ENCODE measurements around the gene ARAF.

- TF ChIP-seq ZNF629 (tag by site-specific recombination; IDR thresholded peaks at IDR 0.05) (no peak), ZNF48 (tag by site-specific recombination; IDR thresholded peaks at IDR 0.05) (no peak), CTCF (tag by site-specific recombination; IDR thresholded peaks at IDR 0.05) (no peak), ZNF148 (tag by site-specific recombination; IDR thresholded peaks at IDR 0.05; ENCODE audit: borderline replicate concordance) (no peak), ZFP41 (tag by site-specific recombination; IDR thresholded peaks at IDR 0.05; ENCODE audit: borderline replicate concordance) (no peak), ZNF791 (tag by site-specific recombination; IDR thresholded peaks at IDR 0.05) (no peak), ZBTB21 (tag by site-specific recombination; IDR thresholded peaks at IDR 0.05) (no peak), ZNF274 (IDR thresholded peaks at IDR 0.05; ENCODE audit: low read length) (no peak), ZNF274 (tag by site-specific recombination; IDR thresholded peaks at IDR 0.05; ENCODE audit: borderline replicate concordance) (no peak), KLF10 (tag by site-specific recombination; IDR thresholded peaks at IDR 0.05) (no peak)
- TF ChIP-seq, protein P1, sequence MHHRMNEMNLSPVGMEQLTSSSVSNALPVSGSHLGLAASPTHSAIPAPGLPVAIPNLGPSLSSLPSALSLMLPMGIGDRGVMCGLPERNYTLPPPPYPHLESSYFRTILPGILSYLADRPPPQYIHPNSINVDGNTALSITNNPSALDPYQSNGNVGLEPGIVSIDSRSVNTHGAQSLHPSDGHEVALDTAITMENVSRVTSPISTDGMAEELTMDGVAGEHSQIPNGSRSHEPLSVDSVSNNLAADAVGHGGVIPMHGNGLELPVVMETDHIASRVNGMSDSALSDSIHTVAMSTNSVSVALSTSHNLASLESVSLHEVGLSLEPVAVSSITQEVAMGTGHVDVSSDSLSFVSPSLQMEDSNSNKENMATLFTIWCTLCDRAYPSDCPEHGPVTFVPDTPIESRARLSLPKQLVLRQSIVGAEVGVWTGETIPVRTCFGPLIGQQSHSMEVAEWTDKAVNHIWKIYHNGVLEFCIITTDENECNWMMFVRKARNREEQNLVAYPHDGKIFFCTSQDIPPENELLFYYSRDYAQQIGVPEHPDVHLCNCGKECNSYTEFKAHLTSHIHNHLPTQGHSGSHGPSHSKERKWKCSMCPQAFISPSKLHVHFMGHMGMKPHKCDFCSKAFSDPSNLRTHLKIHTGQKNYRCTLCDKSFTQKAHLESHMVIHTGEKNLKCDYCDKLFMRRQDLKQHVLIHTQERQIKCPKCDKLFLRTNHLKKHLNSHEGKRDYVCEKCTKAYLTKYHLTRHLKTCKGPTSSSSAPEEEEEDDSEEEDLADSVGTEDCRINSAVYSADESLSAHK (tag by site-specific recombination; IDR thresholded peaks at IDR 0.05), result no peak
These were observed 47.3 kb downstream of the ARAF start for GRCh38 chrX:47608130-47608810.
